ENCODE data around the gene POLR1B.
A peak's percentile ranks its signal among the peaks of the same experiment; 100 is the strongest.
"Not testable (repeated sequence)": the region's sequence is repeated elsewhere in the genome, so short reads cannot be mapped to it uniquely, and the experiment has no call there.

The POLR1B gene

DNA sequence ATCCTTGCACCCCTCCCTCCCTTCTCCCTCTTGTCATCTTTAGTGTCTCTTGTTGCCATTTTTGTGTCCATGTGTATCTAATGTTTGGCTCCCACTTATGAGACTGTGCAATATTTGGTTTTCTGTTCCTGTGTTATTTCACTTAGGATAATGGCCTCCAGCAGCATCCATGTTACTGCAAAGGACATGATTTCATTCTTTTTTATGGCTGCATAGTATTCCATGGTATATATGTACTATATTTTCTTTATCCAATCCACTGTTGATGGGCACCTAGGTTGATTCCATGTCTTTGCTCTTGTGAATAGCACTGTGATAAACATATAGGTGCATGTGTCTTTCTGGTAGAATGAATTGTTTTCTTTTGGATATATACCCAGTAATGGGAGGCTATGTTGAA lies 5.6 kb upstream of the POLR1B start:
- DNase-seq (ENCODE audit: low read depth); H3K4me3 ChIP-seq (ENCODE audit: low read depth, low read length): not testable (repeated sequence)

DNA sequence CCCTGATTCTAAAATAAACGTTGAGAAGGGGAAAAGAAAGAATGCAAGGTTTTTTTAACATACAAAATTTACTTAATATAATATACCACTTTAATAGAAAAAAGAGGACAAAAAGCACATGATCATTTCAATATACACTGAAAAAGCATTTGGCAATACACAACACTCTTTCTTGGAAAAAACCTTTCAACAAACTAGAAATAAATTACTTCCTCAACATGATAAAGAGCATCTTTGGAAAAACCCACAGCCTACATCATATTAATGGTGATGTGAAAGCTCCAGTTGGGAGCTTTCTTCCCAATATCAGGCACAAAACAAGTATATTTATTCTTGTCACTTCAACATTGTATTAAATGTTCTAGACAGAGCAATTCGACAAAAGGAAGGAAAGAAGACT lies 3.0 kb upstream of the POLR1B start:
- no peak overlapping the region for H3K4me3 ChIP-seq (ENCODE audit: low read depth, low read length)
- DNase-seq (ENCODE audit: low read depth): no peak

DNA sequence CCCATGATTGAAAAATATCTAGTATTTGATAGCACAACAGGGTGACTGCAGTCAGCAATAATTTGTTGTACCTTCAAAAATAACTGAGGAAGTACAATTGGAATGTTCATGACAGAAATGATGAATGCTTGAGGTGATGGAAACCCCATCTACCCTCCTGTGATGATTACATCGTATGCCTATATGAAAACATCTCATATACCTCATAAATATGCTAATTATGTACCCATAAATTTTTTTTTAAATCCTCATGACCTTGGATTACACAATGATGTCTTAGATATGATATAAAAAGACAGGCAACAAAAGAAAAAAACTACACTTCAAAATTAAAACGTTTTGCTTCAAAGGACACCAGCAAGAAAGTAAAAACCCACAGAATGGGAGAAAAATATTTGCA lies 1.4 kb upstream of the POLR1B start:
- DNase-seq (ENCODE audit: low read depth): no peak

DNA sequence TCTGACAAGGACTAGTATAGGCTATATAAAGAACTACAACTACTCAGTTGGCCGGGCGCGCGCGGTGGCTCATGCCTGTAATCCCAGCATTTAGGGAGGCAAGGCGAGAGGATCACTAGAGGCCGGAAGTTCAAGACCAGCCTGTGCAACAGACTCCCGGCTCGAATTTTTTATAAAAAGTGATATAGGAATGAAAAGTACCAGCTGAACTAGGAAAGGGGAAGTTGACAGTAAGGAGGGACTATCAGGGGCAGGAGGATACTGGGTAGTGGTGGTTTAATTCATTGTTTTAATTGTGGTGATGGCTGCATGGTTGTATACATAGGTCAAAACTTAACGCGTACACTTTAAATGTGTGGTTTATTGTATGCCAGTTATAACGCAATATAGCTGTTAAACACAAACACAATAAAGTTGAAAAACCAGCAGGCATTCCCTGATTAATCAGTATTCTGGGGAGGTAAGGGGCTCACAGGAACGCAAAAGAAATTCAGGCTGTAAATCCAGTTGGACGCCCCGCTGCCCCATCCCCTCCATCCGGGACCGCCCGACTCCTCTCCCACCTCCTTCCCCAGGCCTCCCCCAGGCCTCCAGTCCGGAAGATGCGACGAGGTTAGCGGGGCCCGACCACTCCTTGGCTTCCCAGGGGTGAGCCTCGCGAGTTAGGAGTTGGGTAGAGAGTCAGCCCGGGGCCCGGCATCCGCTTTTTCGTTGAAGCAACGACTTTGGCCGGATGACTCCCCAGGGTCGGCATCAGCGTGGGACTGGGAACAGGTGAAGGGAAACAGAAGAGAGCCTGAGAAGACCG lies 746 bp upstream of the POLR1B start:
- peak overlapping the region; percentile 99 for H3K4me3 ChIP-seq (ENCODE audit: low read depth, low read length)
- DNase-seq (ENCODE audit: low read depth): no peak

More for the DNA sequence above, 1.4 kb upstream of the POLR1B start:
- H3K4me3 ChIP-seq (ENCODE audit: low read depth, low read length): no peak overlapping the region

DNA sequence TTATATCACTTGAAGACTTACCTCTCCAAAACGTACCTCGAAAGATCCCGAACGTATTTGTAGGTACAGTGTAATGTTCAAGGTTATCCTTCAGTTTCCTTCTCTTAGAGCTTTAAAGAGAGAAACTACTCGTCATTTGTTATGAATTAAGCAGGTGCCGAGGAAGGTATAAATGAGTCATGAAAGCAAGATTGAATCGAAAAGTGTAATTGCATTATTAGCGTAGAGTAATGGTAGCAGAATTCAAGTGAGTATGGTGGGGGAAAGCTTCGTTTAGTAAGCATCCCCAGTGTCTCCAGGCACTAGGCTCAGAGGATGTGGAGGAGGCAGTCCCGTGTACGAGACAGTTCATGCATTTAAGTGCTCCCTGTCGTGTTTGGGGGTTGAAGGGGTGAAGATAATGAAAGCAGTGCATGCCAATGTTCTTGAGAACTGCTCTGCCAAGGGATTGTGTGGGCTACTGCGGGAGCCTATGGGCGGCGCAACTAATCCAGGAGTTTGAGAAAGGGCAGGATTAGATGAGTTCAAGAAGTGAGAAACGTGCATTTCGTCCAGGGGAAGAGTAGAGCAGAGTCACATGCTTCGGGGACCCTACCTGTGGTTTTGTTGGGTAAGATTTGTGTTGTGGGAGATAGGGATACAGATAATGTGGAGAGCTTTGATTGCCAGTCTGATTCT lies 858 bp downstream of the POLR1B start:
- H3K4me3 ChIP-seq (ENCODE audit: low read depth, low read length): peak overlapping the region; percentile 99
- no peak for DNase-seq (ENCODE audit: low read depth)

DNA sequence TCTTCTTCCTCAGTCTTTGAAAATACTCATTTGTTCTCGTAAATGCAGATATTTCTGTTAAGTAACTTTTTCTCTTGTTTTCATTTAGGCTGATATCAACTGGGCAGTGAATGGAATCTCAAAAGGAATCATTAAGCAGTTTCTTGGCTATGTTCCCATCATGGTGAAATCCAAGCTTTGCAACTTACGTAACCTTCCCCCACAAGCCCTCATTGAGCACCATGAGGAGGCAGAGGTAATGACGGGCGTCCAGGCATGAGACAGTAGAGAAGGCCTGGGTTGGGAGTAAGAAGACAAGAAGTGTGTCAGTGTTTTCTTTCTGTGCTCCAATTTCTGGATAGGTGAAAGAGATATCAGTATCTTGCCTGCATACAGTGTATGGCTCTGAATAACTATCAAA lies 5.1 kb downstream of the POLR1B start:
- peak; percentile 58 for DNase-seq (ENCODE audit: low read depth)
- no peak overlapping the region for H3K4me3 ChIP-seq (ENCODE audit: low read depth, low read length)

DNA sequence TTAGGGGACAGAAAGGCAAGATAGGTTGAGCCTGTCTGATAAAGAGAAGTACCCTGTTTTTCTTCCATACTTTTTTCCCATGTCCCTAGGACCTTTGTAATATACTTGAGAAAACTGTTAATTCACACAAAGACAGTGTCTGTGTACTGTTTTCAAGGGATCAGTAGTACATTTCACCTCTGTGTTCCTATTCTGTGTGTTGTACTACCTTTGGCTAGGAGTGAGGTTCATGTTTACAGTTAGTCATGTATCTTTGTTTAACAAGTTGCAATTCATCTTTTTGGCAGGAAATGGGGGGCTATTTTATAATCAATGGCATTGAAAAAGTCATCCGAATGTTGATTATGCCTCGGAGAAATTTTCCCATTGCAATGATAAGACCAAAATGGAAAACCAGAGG lies 6.7 kb downstream of the POLR1B start:
- H3K4me3 ChIP-seq (ENCODE audit: low read depth, low read length): no peak overlapping the region
- DNase-seq (ENCODE audit: low read depth): no peak

DNA sequence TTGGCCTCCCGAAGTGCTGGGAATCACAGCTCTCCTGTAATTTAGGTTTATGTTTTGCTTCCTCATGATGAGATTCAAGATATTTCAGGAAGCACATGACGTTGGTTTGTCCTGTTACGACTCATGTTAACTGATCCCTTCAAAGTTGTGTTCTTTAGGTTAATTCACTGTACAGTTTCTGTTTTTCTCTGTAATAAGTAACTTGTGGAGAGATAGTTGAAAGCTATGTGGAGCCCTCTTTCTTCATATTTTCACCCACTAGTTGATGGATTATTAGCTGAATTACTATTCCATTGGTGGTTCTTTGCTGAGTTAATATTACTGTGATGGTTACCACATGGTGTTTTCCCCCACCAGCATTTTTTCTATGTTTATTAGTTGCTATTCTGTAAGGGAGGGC lies 23.8 kb downstream of the POLR1B start:
- no peak overlapping the region for H3K4me3 ChIP-seq (ENCODE audit: low read depth, low read length)
- no peak for DNase-seq (ENCODE audit: low read depth)

DNA sequence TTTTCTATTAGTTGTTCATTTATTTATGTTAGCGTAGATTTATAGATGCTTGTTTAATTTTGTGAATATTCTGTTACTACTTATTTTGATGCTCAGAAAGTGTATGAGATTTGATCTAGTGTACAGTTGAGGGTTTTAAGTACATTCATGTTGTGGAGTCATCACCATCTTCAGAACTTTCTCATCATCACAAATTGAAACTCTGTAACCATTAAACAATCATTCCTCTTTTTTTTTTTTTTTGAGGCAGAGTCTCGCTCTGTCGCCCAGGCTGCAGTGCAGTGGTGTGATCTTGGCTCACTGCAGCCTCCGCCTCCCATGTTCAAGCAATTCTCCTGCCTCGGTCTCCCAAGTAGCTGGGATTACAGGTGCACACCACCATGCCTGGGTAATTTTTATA lies 24.2 kb downstream of the POLR1B start:
- DNase-seq (ENCODE audit: low read depth); H3K4me3 ChIP-seq (ENCODE audit: low read depth, low read length): not testable (repeated sequence)

DNA sequence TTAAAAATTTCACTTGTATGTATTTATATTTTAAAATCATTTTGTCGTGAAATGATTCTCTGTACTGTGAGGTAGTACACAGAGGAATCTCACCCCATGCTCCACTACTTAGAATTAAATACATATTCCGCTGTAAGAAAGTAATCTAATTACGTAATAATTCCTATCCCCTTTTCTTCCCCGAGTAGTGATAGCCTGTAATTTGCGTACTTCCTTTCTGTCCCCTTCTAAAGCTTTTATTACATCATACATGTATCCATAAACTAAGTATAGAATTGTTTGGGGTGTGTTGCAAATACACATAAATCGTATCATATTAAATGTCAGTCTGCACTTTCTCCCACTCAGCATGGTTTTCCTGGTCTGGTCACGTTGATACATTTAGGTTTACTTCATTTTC lies 29.7 kb downstream of the POLR1B start:
- DNase-seq (ENCODE audit: low read depth): no peak
- H3K4me3 ChIP-seq (ENCODE audit: low read depth, low read length): no peak overlapping the region

DNA sequence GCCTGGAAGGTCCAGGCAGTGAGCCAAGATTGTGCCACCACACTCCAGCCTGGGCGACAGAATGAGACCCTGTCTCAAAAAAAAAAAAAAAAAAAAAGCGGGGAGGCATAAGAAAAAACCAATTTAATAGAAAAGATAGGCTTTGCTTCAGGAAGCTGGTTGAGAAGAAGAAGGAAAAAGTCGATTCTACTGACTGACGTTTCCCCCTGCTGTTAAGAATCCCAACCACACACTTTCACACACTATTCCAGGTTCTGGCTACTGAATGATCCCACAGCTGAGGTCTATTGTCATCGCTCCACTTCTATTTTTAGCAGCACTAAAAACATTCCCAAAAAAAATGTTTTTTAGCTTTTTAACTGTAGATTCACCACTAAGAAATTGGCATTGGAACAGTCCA lies 35.5 kb downstream of the POLR1B start:
- DNase-seq (ENCODE audit: low read depth): no peak
- H3K4me3 ChIP-seq (ENCODE audit: low read depth, low read length): no peak overlapping the region

DNA sequence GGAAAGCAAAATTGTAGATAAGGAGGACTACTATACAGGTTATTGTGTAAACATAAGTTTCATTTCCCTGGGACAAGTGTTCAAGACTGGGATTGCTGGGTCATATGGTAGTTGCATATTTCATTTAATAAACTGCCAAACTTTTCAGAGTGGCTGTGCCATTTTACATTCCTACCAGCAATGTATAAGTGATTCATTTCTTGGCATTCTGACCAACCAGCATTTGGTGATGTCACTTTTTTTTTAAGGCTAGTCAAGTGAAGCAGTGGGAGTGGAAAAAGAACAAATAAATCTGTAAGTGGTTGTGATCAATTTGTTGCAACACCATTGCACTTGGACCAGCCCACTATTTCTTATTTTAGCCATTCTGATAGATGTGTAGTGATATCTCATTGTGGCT lies 37.0 kb downstream of the POLR1B start:
- H3K4me3 ChIP-seq (ENCODE audit: low read depth, low read length): no peak overlapping the region
- DNase-seq (ENCODE audit: low read depth): peak; percentile 76

DNA sequence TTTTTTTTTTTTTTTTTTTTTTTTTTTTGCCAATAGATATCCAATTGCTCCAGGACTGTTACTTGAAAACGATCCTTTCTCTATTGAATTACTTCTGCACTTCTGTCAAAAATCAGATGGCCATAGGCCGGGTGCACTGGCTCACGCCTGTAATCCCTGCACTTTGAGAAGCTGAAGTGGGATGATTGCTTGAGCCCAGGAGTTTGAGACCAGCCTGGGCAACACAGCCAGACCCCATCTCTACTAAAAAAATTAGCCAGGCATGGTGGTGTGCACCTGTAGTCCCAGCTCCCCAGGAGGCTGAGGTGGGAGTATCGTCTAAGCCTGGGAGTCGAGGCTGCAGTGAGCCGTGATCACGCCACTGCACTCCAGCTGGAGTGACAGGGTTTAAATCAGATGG lies 37.8 kb downstream of the POLR1B start:
- H3K4me3 ChIP-seq (ENCODE audit: low read depth, low read length): no peak overlapping the region
- DNase-seq (ENCODE audit: low read depth): no peak

DNA sequence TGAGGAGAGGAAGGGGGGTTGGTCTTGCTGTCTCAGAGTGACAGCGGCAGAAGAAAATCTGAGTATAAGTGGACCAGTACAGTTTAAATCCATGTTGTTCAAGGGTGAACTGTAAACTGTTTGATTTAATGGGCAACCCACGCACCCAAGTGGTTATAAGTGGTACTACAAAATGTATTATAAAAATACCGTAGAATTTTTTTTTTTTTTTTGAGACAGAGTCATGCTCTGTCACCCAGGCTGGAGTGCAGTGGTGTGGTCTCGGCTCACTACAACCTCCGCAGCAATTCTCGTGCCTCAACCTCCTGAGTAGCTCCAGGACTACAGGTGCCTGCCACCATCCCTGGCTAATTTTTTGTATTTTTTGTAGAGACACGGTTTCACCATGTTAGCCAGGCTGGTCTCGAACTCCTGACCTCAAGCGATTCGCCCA lies 40.1 kb downstream of the POLR1B start:
- H3K4me3 ChIP-seq (ENCODE audit: low read depth, low read length): no peak overlapping the region
- peak; percentile 25 for DNase-seq (ENCODE audit: low read depth)

DNA sequence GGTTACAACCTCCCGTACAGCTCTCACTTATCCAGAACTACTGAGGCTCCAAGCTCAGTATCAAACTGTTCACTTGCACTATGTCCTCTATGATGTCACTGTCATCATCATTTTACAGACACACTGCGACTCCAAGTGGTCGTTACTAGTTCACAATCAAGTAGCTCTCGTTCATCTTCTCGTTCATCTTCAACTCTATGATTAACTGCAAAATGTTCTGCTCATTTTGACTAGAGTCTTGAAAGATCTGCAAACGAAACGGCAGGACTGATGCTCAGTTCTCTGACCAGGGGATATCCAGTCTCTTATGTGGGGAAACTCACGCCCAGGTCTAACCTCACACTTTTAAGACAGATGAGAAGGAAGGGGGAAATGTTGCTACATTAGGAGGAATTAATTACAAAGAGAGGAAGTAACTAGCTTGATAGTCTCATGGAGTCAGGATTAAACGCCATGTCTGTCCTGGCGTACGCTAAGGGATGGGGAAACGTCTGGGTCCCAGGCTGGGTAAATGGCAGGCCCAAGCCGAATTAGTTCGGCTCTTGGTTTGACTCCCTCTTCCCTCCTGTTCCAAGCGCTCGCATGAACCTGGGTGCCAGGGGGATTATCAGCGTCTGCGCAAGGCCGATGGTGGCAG lies 41.4 kb downstream of the POLR1B start:
- H3K4me3 ChIP-seq (ENCODE audit: low read depth, low read length): peak overlapping the region; percentile 61
- DNase-seq (ENCODE audit: low read depth): no peak

DNA sequence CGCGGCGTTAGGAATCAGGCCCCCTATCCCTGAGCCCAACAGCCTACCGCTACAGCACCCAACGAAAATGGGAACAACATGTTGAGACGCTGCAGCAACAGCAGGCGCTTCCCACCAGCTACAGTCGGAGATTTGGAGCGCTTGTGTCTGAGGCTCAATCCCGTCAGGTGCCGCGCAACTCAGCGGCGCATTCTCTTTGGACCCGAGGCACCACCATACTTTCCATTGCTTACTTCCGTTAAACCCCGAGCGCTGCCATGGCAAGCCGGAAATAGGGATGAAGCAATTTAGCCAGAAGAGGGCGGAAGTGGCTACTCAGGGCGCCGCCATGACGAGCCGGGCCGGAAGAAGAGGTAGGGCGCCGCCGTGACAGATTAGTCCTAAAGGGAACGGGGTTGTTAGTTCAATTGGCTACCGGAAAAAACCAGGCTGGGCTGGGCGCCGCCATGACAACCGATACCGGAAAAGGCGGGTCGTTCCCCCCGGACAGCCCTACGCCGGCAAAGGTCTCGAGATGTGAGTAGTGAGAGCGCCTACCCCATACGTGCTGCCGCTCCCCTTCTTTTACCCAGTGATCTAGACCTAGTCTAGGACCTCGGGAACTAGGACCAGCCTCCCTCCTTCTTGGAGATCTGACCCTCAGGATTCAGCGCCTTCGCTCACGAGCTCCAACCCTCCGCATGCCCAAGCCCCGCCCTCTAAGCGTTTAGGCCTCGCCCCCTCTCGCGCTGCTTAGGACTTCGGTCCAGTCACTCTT lies 42.0 kb downstream of the POLR1B start, which contains the start of gene CHCHD5:
Gene CHCHD5 (plus strand): TSS at position 476 of the 757 bp plus-strand sequence. CDS start 39 bp downstream, at position 515.
- DNase-seq (ENCODE audit: low read depth): peak; percentile 82
- peak within 1 kb of the TSS; percentile 61 for H3K4me3 ChIP-seq (ENCODE audit: low read depth, low read length)

DNA sequence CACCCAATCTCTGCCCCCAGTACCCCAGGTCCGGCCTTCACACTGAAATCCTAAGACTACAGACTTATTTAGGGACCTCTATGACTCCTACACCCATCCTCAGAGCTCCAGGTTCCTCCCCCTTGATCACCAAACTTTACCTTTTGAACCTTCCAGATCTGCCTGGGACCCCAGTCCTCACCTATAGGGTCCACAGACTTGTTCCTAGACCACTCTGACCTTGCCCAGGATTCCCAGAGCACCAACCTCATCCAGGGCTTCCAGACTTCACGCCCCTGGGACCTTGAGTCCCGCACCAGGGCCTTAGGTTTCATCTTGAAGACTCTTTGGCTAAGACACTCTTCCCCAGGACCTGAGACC lies 42.6 kb downstream of the POLR1B start:
- DNase-seq (ENCODE audit: low read depth): no peak
- peak overlapping the region; percentile 61 for H3K4me3 ChIP-seq (ENCODE audit: low read depth, low read length)

DNA sequence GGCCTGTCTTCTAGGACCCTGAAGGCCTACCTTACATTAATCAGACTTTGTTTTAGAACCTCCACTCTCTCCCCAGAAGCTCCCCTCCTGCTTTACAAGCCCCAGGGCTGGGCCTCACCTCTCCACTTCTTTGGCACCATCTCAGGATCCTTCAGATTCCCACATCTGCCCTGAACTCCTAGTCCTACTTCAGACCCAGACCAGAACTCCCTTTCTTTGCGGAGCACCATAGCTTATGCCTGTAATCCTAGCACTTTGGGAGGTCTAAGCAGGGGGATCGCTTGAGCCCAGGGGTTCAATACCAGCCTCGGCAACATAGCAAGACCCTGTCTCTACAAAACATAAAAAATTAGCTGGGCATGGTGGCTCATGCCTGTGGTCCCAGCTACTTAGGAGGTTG lies 43.1 kb downstream of the POLR1B start:
- DNase-seq (ENCODE audit: low read depth): no peak
- peak overlapping the region; percentile 61 for H3K4me3 ChIP-seq (ENCODE audit: low read depth, low read length)

DNA sequence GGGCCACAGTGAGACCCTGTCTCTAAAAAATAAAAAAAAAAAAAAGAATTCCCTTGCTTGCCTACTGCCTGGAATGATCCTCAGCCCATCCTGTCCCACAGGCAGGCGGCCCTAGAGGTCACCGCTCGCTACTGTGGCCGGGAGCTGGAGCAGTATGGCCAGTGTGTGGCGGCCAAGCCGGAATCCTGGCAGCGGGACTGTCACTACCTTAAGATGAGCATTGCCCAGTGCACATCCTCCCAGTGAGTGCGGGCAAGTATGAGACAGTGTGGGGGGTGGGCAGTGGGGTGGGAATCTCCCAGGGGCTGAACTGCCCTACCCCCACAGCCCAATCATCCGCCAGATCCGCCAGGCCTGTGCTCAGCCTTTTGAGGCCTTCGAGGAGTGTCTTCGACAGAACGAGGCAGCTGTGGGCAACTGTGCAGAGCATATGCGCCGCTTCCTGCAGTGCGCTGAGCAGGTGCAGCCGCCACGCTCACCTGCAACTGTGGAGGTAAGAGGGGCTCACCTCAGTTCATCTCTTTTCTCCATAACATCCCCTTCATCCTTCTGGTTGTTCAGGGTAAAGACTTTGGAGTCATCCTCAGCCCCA lies 43.7 kb downstream of the POLR1B start:
- no peak for DNase-seq (ENCODE audit: low read depth)
- no peak overlapping the region for H3K4me3 ChIP-seq (ENCODE audit: low read depth, low read length)
